Neuron (in vitro differentiated cells): ENCODE data around the gene DVL3.
A peak's percentile ranks its signal among the peaks of the same experiment; 100 is the strongest.
"Not testable (repeated sequence)": the region's sequence is repeated elsewhere in the genome, so short reads cannot be mapped to it uniquely, and the experiment has no call there.

ENCODE experiments used
- H2AFZ ChIP-seq: one replicate; pipeline ENCODE4 v1.6.1; 2013; ENCODE audit warnings: low read depth, mild to moderate bottlenecking, inconsistent platforms, low read length, moderate library complexity
- H3K27me3 ChIP-seq: one replicate; pipeline ENCODE4 v1.6.1; 2013; ENCODE audit warnings: low read length; ENCODE audit not compliant: insufficient read depth
- H3K36me3 ChIP-seq: one replicate; pipeline ENCODE4 v1.6.1; 2013; ENCODE audit warnings: low read length; ENCODE audit not compliant: insufficient read depth
- H3K4me1 ChIP-seq: one replicate; pipeline ENCODE4 v1.6.1; 2013; ENCODE audit warnings: low read length; ENCODE audit not compliant: insufficient read depth
- H3K4me3 ChIP-seq: 2 replicates; pipeline ENCODE4 v1.5.1; 2013; ENCODE audit warnings: mild to moderate bottlenecking, low read length, moderate library complexity
- H3K9me3 ChIP-seq: one replicate; pipeline ENCODE4 v1.6.1; 2013; ENCODE audit warnings: low read length

The DVL3 gene

DNA sequence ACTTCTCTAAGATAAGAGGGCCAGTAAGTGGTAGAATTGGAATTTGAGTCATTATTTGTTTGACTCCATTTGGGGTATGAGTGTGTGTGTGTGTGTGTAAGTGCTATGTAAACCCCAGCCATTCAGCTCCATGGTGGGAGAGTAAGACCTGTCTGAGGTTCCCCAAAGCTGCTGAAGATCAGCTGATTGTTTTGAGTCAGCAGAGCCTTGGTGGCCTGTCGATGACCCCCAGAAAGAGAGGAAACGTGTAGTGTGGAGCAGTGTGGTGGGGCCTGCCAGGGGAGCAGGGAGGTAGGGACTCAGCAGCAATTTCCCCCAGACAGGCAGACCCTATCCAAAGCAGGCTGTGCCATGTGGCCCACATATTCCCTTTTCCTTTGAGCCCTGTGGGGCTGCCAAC, 5.3 kb downstream of the DVL3 start:
- Histone ChIP-seq H3K27me3 (no peaks in the 10 kb centered on the region), H3K4me1 (peaks cover 16% of the 10 kb centered on the region), H3K4me3 (no peak overlapping the region), H2AFZ (no peak overlapping the region), H3K36me3 (peaks cover 26% of the 10 kb centered on the region), H3K9me3 (no peaks in the 10 kb centered on the region)

DNA sequence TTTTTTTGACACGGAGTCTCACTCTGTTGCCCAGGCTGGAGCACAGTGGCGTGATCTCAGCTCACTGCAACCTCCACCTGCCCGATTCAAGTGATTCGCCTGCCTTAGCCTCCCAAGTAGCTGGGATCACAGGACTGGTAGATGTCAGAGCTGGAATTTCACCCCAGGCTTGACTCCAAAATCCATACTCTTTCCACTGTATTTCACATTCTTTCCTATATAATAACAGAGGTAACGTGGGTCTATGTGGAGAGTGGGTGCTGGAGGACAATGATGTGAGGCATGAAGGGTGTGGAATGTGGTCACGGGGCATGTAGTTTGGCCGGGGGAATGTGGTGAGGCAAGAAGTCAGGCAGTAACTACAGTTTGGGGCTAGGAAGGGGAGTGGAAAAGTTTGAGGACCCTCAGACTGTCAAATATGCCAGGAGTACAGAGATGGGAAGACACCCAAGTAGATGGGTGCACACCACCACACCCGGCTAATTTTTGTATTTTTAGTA, 7.4 kb downstream of the DVL3 start:
- H3K36me3 ChIP-seq: peaks cover 48% of the 10 kb centered on the region
- not testable (repeated sequence) for H3K4me1 ChIP-seq, H3K4me3 ChIP-seq, H2AFZ ChIP-seq, H3K9me3 ChIP-seq, H3K27me3 ChIP-seq

DNA sequence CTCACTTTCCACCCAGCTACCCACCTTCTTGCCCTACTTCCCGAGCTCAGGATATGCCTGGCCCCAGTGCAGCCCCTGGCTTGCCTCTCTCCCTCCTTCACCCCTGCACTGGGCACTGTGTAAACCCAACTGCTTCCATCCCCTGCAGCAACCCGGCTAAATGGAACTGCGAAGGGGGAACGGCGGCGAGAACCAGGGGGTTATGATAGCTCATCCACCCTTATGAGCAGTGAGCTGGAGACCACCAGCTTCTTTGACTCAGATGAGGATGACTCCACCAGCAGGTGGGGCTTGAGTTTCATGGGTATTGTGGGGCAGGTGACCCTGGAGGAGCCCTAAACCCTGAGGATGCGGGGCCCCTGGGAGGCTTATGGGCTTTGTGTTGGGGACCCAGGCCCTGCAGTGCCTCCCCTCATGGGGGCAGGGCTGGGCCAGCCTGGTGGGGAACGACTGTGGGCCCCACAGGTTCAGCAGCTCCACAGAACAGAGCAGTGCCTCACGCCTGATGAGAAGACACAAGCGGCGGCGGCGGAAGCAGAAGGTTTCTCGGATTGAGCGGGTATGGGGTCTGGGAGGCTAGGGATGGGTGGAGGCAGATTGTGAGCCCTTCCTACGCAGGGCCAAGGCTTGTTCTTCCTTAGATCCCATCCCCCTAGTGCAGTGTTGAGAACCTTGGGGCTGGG, 9.6 kb downstream of the DVL3 start:
- no peaks in the 10 kb centered on the region for H3K9me3 ChIP-seq
- H3K36me3 ChIP-seq: peaks cover 66% of the 10 kb centered on the region
- no peak overlapping the region for H2AFZ ChIP-seq
- no peak overlapping the region for H3K4me3 ChIP-seq
- H3K4me1 ChIP-seq: no peaks in the 10 kb centered on the region
- no peaks in the 10 kb centered on the region for H3K27me3 ChIP-seq

DNA sequence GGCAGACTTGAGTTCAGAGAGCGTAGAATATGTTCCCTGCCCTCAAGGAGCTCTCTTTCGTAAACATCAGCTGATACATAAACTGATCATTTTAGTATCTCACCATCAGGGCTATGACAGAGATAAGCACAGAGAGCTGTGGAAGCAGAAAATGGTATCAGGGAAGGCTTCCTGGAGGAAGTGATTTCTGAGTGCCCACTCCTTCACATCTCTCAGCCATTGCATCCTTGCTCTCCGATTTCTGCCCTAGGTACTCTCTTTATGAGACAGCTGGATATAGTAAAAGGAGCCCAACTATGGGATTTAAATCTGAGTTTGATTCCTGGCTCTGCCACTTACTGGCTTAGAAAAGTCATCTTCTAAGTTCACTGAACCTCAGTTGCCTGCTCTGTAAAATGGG, 10.4 kb downstream of the DVL3 start:
- peaks cover 71% of the 10 kb centered on the region for H3K36me3 ChIP-seq
- no peaks in the 10 kb centered on the region for H3K4me1 ChIP-seq

DNA sequence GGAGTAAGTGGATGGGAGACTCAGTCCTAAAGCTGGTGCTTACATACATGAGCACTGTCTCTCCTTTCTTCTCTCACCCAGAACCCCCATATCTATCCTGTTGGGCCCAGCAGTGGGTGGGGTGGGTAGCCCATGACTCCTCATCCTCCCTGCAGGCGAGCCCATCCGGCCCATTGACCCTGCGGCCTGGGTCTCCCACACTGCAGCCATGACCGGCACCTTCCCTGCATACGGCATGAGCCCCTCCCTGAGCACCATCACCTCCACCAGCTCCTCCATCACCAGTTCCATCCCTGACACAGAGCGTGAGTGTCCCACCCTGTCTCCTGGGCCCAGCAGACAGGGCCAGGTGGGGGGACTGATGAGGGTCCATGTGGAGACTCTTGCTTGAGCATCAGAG, 11.5 kb downstream of the DVL3 start:
- Histone ChIP-seq H2AFZ (no peak overlapping the region), H3K4me3 (no peak overlapping the region), H3K4me1 (no peaks in the 10 kb centered on the region), H3K36me3 (peaks cover 82% of the 10 kb centered on the region), H3K9me3 (no peaks in the 10 kb centered on the region), H3K27me3 (no peaks in the 10 kb centered on the region)

More for the DNA sequence above, 10.4 kb downstream of the DVL3 start:
- no peaks in the 10 kb centered on the region for H3K9me3 ChIP-seq
- H2AFZ ChIP-seq: no peak overlapping the region
- no peak overlapping the region for H3K4me3 ChIP-seq
- H3K27me3 ChIP-seq: no peaks in the 10 kb centered on the region

DNA sequence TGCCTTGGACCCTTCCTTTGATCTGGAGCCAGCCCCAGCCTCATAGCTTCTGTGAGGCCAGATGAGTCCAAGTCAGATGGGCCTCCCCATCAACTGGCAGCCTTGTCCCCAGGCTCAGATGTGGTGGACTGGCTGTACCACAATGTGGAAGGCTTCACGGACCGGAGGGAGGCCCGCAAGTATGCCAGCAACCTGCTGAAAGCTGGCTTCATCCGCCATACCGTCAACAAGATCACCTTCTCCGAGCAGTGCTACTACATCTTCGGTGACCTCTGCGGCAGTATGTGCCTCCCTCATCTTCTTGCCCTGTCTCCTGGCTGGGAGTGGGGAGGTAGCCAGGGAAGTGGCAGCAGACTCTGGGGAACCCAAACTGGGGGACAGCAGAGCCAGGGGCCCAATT, 12.6 kb downstream of the DVL3 start:
- Histone ChIP-seq H3K4me3 (no peak overlapping the region), H3K36me3 (peaks cover 81% of the 10 kb centered on the region), H3K9me3 (no peaks in the 10 kb centered on the region), H3K27me3 (no peaks in the 10 kb centered on the region), H3K4me1 (no peaks in the 10 kb centered on the region), H2AFZ (no peak overlapping the region)

DNA sequence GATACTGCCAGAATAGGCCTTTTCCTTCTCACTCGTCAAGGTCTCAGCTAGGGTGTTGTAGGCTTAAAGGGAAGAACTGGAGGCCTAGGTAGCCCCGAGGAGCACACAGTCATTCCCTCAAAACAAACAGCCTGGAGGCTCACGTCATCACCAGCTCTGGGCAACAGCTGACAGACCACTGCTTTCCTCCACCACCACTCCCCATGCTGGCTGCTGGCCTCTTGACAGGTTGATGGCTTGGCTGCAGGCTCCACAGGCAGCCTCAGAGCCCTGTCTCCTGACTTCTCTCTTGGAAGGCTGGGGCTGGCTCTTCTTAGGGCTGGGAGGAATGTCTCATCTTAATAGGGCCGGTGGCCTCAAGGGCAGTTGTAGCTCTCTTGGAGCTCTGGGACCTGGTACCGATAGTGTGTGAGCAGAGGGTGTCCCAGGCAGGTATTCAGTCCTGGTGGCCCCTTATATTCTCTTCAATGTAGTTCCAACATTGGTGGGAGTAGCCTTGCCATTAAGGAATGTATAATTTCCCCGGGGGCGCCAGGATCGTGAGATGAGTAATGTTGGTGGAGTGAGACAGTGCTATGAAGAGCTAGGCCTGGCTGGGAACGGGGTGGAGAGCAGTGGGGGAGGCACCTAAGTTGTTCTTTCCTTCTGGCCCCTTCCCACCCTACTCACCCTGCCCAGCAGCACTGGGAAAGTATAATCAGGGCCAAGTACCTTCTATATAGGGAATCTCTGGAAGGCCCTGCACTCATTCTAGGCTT, 13.4 kb downstream of the DVL3 start:
- no peaks in the 10 kb centered on the region for H3K27me3 ChIP-seq
- no peak overlapping the region for H2AFZ ChIP-seq
- no peak overlapping the region for H3K4me3 ChIP-seq
- H3K4me1 ChIP-seq: no peaks in the 10 kb centered on the region
- no peaks in the 10 kb centered on the region for H3K9me3 ChIP-seq
- H3K36me3 ChIP-seq: peaks cover 80% of the 10 kb centered on the region

DNA sequence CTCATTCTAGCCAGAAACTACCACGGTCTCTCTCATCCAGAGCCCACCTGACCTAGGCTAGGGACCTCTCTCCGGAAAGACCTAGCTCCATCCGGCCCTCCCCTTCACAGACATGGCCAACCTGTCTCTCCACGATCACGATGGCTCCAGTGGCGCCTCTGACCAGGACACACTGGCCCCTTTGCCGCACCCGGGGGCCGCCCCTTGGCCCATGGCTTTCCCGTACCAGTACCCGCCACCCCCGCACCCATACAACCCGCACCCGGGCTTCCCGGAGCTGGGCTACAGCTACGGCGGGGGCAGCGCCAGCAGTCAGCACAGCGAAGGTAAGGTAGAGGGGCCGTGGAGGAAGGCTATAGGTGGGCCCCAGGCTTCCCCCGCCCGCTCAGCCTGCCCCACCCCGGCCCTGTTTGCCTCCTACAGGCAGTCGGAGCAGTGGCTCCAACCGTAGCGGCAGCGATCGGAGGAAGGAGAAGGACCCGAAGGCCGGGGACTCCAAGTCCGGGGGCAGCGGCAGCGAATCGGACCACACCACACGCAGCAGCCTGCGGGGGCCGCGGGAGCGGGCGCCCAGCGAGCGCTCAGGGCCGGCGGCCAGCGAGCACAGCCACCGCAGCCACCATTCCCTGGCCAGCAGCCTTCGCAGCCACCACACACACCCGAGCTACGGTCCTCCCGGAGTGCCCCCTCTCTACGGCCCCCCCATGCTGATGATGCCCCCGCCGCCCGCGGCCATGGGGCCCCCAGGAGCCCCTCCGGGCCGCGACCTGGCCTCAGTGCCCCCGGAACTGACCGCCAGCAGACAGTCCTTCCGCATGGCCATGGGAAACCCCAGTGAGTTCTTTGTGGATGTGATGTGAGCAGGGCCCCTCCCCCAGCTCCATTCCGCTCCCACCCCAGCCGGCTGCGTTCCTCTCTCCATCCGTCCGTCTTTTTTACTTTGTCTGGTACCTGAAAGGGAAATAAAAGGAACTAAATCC, 15.0 kb downstream of the DVL3 start:
- Histone ChIP-seq H3K36me3 (peaks cover 63% of the 10 kb centered on the region), H3K9me3 (no peaks in the 10 kb centered on the region), H2AFZ (no peak overlapping the region), H3K27me3 (no peaks in the 10 kb centered on the region), H3K4me1 (peaks cover 4% of the 10 kb centered on the region), H3K4me3 (no peak overlapping the region)

DNA sequence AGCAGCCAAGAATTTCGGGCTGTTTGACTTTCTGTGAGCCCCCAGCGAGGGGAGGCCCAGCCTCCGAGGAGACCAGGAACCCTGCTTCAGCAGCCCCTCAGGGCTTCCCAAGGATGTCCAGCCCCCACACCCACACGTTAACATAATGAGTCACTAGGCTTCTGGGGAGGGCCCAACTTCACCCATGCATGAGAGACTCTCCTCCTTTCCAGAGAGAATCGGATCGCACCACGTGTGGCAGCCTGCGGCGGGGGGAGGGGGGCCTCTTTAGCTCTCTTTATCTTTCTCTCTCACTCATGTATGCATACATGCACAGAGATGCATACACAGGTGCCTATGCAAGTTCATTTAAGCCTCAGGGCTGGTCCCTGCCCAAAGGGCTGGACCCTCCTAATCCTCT, 16.4 kb downstream of the DVL3 start:
- no peak overlapping the region for H3K4me3 ChIP-seq
- H2AFZ ChIP-seq: no peak overlapping the region
- no peaks in the 10 kb centered on the region for H3K9me3 ChIP-seq
- H3K27me3 ChIP-seq: no peaks in the 10 kb centered on the region
- H3K4me1 ChIP-seq: peaks cover 17% of the 10 kb centered on the region
- H3K36me3 ChIP-seq: peaks cover 50% of the 10 kb centered on the region

DNA sequence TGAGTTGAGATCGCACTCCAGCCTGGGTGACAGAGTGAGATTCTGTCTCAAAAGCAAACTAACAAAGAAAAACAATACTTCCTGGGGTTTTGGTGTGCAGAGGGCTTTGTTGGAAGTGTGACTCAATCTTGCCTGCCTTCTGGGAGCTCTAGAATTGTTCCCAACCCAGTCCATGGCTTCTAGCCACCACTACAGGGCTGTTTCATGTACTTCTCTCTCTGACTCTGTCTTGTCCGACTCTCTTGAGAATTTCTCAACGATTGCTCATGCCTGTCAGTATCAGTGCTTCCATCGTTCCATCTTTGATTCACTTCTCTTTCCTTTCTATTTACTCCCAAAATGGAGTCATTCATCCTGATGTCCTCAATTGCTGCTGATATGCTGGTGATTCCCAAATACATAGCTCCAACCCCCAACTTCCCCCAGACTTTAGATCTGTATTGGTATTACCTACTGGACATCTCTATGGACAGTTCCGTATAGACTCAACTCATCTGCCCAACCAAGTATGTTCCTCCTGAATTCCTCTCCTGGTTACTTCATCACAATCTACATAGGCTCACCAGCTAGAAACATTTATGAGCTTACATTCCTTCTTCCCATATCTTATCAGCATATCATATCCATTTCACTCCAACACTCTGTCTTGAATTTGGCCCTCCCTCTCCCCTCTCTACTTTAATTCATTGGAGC, 17.6 kb downstream of the DVL3 start:
- Histone ChIP-seq H3K4me3 (no peak overlapping the region), H3K4me1 (peaks cover 26% of the 10 kb centered on the region), H3K36me3 (peaks cover 42% of the 10 kb centered on the region), H2AFZ (no peak overlapping the region), H3K9me3 (no peaks in the 10 kb centered on the region), H3K27me3 (no peaks in the 10 kb centered on the region)

DNA sequence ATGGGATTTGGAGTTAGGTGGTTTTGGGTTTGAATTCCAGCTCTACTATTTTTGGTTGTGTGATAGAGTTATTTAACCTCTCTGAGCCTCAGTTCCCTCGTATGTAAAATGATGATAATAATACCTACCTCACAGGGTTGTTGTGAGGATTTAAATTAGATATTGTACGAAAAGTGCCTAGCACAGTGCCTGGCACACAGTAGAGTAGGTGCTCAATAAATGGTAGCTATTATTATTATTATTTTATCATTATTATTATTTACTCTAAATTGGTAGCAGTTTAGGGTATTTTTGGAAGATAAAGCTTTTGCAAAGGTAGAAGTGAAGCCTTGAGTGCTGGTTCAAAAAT, 18.2 kb downstream of the DVL3 start:
- Histone ChIP-seq H2AFZ (no peak overlapping the region), H3K4me1 (peaks cover 26% of the 10 kb centered on the region), H3K9me3 (no peaks in the 10 kb centered on the region), H3K36me3 (peaks cover 42% of the 10 kb centered on the region), H3K27me3 (no peaks in the 10 kb centered on the region), H3K4me3 (no peak overlapping the region)

DNA sequence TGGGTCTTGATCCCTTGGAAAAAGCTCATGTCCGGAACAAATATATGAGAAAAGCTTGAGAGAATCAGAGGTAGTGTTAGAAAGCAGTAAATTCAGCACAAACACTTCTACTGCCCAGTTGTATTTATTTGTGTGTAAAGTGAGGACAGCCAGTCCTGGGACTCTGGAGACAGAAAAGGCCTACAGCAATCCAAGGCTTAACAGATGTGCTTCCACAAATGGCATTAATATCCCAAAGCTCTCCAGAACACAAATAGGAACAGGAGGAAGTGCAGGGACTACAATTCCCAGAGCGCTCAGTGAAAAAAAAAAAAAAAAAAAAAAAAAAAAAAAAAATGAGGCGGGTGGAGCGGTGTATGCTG, 19.1 kb downstream of the DVL3 start:
- Histone ChIP-seq H3K9me3 (no peaks in the 10 kb centered on the region), H3K4me1 (peaks cover 26% of the 10 kb centered on the region), H2AFZ (no peak overlapping the region), H3K36me3 (peaks cover 42% of the 10 kb centered on the region), H3K27me3 (no peaks in the 10 kb centered on the region), H3K4me3 (peak overlapping the region; percentile 14)
